NCI-H1417 (cell line): ENCODE data around the gene IRAK2.
"Not testable (repeated sequence)": the region's sequence is repeated elsewhere in the genome, so short reads cannot be mapped to it uniquely, and the experiment has no call there.

Source experiments
- DNase-seq, 3 experiments: peaks; one replicate each; lab custom pipeline; 2025; lab: John Stamatoyannopoulos, UW

The IRAK2 gene

DNA sequence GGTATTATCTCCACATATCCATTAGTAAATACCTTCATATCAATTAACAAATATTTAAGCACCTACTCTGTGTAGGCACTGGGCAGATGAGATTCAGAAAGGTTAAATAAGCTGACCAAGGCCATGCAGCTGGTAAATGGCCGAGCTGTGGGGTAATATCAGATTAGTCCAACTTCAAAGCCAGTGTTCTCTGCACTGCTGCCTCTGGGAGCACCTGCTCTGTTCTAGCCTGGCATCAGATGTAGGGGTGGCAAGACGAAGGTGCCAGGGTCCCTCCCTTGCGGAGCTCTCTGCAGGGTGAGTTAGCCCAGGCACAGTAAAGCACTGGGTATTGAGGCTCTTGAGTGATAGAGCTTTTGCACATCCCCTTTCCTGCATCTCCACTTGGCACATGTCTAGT lies 89.0 kb downstream of the IRAK2 start:
- DNase-seq = no peak

DNA sequence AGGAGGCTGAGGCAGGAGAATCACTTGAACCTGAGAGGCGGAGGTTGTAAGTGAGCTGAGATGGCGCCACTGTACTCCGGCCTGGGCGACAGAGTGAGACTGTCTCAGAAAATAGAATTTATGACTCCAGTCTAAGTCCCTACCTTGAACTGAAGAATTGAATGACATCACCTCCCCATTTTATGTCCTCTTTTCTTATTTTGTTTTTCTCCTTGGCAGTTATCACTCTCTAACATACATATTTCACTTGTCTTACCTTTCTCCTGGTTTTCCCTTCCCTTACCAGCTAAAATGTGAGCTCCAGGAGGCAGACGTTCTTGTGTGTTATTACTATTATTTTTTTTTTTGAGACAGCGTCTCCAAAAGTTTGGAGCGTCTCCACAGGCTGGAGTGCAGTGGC lies 91.1 kb downstream of the IRAK2 start:
- no peak for DNase-seq

DNA sequence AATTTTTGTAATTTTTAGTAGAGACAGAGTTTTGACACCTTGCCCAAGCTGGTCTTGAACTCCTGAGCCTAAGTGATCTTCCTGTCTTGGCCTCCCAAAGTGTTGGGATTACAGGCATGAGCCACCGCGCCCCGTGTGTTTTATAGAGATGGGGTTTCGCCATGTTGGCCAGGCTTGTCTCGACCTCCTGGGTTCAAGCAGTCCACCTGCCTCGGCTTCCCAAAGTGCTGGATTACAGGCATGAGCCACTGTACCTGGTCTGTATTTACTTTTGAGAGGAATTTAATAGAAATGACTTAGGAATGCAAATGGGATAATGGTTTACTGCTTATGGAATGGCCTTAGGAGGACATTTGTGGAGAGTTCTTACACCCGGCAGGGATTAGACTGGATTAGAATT lies 94.3 kb downstream of the IRAK2 start:
- no peak for DNase-seq

DNA sequence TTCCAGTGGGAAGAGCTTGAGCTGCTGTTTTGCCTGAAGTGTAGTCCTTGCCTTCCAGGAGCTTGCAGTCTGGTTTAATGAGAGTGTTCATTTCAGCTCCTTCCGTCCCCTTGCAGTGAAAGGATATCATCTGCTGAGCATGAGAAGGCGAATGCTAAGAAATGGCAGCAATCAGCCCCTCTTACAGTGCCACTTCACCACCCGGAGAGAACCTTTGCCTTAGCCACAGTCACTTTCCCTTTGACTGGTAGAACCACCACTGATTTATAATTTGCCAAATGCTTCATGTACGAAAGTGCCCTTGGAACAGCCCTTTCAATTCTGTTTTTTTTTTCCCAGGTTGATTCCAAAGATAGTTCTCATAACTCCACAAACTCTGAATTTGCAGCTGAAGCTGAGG lies 95.1 kb downstream of the IRAK2 start:
- DNase-seq = no peak

DNA sequence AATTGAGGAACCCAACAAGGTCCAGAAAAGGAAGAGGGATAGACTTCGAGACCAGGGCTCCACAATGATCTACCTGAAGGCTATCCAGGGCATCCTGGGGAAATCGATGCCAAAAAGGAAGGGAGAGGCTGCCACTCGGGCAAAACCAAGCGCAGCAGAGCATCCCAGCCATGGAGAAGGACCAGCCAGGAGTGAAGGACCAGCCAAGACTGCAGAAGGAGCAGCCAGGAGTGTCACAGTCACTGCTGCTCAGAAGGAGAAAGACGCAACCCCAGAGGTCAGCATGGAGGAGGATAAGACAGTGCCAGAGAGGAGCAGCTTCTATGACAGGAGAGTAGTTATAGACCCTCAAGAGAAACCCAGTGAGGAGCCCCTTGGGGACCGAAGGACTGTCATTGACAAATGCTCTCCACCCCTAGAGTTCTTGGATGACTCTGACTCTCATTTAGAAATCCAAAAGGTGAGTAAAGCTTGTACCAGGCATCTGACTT lies 95.5 kb downstream of the IRAK2 start:
- DNase-seq = no peak

DNA sequence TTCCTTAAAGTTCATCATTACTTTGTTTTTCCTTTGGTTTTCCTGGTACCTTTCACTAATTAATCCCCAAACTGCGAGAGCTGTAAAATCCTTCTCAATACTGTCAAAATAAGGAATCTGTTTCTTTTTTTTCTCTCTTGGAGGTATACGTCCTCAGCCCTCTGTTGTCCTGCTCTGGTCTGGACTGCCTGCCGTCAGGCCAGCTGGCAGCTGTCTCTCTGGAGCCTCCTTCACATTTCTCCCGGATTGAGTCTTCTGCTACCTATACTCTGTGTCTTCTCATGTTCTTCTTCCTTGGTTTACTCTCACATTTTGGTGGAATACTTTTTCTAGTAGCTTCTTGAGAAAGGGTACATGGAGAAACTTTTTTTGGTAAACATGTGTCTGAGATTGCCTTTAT lies 97.3 kb downstream of the IRAK2 start:
- no peak for DNase-seq

DNA sequence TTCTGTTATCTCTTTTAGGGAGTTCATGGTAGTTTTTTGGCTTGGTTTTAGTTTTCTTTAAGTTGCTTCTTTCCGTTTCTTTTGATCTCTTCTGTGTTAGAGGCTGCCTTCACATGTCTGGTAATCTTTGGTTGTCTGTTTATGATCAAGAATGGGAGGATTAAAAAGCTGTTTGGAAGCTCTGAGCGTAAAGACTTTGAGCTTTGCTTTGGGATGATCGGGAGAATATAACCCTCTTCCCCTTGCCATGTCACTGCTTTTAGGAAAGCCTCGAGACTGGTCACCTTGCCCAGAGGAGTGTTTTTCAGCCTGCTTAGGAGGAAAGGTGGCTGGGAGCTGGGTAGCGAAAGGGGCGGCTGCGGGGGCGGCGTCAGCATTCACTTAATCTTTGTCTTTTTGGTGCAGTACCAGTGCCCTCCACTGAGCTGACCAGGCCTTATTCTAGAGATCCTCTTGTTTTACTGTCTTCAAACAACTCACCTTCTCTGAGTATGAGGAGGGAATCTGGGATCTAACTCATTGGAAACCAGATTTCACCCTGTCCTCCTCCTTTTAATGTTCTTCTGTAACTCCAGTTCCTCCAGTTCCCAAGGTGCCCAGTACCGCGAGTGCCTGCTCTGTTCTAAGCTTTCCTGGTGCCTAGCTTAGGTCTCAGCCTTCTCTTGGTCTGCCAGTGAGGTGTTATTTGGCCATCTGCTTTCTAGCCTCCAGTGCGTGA lies 99.1 kb downstream of the IRAK2 start:
- DNase-seq = no peak

DNA sequence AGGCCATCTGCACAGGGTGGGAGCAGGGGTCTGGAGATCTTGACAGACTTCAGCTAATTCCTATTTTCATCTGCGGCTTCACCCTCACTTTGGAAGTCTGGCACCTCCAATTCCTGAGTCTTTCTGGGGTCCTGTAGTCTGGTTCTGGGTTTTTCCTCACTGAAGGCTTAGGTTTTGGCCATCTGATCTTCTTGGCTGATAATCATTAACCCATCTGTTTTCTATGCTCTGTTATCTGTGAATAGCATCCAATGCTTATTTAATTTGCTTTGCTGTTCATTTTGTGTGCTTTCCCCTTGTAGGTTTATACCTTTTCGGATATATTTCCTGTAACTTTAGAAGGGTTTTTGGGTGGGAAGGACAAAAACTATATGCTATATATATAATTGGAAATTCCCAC lies 101.1 kb downstream of the IRAK2 start:
- no peak for DNase-seq

DNA sequence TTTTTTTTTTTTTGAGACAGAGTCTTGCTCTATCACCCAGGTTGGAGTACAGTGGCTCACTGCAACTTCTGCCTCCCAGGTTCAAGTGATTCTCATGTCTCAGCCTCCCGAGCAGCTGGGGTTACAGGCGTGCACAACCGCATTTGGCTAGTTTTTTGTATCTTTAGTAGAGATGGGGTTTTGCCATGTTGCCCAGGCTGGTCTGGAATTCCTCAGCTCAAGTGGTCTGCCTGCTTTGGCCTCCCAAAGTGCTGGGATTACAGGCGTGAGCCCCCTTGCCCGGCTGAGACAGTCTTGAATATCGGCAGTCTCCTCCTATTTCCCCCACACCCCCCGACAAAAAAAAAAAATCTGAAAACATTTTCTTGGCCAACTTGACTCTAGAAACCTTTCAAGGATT lies 102.2 kb downstream of the IRAK2 start:
- not testable (repeated sequence) for DNase-seq

DNA sequence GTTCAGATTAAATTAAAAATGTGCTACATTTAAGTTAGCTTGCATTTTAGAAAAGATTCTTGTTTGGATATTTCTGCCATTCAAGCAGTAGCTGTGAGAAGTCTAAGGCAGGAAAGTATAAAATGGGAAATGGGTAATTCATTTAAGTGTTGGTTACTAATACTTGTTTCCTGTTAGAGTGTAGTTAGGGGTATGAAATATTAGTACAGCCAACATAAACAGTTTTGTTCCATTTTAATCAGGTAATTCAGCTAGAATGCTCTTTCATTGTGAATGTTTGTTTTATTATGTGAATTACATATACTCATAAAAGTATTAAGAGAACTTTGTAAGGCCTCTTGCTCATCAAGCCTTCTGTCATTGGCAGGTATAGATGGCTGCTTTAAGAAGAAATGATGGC lies 103.4 kb downstream of the IRAK2 start:
- no peak for DNase-seq

DNA sequence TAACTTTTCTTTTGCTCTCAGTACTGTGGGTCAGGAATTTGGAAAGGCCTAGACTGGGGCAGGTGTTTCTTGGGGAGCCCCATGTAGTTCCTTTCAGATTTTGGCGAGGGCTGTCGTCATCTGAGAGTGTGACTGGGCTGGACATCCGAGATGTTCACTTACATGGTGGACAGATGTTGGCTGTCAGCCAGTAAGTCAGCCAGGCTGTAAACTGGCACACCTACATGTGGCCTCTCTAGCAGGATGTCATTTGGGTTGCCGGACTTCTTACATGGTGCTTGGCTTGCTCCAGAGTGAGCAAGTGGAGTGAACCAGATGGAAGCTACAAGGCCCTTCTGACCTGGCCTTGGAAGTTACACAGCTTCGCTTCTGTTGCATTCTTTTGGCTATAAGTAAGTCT lies 104.2 kb downstream of the IRAK2 start:
- DNase-seq = no peak

DNA sequence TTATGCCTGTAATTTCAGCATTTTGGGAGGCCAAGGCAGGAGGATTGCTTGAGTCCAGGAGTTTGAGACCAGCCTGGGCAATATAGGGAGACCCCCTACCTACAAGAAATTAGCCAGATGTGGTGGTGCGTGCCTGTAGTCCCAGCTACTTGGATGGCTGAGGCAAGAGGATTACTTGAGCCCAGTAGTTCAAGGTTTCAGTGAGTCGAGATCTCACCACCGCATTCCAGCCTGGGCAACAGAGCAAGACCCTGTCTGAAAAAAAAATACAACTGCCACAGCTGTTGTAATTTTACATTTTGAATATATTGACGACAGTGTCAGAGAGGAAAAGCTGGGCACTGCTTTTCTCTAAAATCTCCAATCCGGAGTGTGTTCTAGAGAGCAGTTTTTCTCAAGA lies 104.7 kb downstream of the IRAK2 start:
- DNase-seq = no peak

DNA sequence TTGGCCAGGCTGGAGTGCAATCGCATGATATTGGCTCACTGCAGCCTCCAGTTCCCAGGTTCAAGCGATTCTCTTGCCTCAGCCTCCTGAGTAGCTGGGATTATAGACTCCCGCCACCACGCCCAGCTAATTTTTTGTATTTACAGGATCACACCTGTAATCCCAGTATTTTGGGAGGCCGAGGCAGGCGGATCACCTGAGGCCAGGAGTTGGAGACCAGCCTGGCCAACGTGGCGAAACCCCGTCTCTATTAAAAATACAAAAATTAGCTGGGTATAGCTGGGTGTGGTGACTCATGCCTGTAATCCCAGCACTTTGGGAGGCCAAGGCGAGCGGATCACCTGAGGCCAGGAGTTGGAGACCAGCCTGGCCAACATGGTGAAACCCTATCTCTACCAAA lies 107.8 kb downstream of the IRAK2 start:
- not testable (repeated sequence) for DNase-seq

DNA sequence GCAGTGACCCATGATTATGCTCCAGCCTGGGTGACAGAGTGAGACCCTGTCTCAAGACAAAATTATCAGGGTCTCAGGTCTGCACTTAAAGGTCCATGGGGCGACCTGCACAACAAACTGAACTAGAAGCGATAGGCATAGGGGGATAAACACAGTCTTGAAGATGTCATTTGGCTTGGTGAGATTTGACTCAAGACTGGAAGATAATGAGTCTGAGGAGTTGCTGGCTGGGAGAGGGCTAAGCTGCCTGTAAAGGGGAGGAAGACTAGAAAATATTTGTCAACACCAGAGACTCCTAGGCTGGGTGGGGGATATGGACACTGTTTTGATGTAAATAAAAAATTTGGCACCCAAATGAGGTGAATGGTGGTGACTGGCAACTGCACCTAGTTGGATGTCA lies 108.3 kb downstream of the IRAK2 start:
- no peak for DNase-seq

DNA sequence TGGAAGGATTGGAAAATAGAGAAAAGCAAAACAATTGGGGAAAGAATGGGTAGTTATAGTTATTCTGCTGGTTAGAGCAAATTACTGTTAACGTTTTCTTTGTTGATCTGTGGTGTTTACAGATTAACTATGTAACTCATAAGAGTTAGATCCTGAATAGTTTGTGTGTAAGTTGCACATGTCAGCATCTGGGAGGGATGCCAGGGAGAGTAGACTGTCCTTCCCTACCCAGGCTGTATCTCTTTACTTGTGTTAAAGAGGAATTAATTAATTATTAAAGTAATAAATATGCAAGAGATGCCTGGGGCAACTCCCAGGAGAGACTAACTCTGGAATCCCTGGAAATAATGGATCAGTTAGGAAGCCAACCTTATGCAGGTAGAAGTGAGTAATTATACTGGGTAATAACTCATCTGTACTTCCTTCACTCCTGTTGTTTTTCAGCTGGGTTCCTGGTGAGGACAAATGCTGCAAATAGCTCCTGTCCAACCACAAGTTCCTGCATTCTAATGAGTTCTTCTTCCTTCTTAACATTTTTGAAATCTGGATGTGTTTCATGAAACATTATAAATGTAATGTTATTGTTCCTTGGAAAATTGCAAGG lies 109.1 kb downstream of the IRAK2 start:
- DNase-seq = peak in 2 of 3 experiments; percentile 11 to 51

DNA sequence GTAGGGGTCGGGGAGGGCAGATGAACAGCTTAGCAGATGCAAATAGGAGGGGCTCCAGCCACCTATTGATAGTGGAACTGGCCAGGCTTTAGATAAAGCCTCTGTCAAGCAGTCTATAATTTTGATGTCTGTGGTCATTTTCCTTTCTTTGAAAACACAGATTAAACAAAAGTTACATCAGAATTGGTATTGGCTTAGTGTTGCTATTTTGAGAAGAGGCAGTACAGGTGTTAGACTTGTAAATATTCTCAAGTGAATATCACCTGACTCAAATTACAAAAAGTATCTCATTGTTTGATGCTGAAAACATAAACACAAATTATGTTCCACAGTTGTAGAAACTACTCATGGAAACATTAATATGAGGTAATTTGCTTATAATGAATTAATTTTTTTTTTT lies 109.9 kb downstream of the IRAK2 start:
- DNase-seq = peak in 2 of 3 experiments; percentile 11 to 61

DNA sequence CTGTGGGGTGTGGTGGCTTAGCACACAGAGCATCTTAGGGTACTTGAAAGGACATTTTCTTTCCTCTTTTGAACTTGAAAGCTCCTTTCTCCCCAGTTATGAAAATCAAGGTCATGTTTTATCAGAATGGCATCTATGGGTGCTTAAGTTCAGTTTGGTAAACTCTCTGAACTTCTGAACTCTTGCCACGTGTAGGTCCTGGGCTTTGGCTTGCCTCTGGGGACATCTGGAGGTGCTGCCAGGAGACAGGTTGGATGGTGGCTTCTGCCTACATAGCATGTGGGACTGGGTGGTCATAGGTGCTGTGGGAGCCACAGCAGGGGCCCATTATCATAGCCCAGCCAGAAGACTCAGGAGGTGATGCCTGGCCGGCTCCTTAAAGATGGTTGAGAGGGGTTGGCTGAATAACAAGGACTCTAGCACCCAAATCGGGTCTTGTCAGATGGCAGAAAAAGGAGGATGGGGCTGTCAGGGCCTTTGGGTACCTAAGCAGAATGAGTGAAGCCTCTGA lies 112.5 kb downstream of the IRAK2 start:
- no peak for DNase-seq

DNA sequence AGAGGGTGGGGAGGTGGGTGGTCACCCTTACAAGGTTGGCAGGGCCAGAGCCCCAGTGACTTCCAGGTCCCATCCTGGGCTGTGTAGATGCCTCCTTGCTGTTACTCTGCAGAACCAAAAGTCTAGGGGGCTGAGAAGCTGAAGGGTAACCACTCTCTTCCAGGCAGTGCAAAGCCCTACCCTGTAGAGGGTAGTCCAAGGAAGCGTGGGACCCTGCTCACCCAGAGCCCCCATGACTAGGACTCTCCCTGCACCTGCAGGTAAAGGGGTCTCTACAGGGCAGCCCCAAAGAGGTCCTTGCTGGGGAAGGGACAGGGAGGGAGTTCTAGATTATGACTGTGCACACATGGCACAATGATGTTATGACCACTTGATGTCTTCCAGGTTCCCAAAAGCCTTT lies 113.8 kb downstream of the IRAK2 start:
- DNase-seq = no peak

DNA sequence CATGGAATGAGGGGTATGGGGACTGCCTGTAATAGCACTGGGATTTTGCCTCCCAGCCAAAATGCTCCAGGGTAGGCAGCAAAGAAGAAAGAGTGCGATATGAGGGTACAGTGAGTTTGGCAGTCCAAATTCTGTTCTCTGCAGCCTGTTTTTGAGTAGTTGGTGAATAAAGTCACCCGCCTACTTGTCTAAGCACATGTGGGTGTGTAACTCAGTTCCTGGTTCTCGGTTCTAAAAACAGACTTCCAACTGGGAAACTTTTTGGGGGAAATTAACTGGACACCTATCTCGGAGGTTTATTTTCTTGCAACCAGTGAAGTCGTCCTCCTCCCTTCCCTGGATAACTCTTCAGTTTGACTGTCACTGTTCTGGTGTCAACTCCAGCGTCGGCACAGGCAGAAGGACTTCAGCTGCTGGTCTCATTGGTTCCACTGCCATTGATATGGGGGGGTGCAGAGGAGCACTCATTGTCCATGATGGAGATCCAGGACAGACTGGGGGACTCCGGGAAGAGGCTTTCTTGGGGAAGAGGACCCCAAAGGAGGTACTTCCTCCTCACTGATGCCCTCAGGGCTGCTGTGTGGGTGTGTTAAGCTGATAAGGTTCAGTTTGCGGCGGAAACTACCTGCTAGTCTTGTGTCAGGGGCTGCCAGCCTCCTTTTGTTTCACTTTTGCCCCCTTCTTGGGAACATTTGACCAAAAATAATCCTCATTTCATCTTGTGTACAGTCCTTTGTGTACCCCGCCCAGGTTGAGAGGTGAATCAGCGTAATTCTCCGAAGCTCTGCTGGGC lies 114.9 kb downstream of the IRAK2 start:
- DNase-seq = no peak

DNA sequence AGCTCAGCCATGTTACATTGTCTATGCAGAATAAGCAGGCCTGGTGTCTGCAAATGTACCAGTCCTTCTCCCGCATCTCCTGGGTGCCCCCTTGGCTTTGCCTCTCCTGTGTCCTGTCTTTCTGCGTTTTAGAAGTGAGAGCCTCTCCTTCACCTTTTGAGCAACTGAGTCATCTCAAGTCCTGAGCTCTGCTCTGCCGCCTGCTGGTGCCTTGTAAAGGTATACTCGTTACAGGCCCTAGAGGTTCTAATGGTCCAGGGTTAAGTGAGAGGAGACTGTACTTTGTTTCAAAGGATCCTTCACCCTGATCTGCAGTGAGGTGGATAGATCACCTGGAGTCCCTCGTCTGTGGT lies 115.4 kb downstream of the IRAK2 start:
- DNase-seq = no peak

DNA sequence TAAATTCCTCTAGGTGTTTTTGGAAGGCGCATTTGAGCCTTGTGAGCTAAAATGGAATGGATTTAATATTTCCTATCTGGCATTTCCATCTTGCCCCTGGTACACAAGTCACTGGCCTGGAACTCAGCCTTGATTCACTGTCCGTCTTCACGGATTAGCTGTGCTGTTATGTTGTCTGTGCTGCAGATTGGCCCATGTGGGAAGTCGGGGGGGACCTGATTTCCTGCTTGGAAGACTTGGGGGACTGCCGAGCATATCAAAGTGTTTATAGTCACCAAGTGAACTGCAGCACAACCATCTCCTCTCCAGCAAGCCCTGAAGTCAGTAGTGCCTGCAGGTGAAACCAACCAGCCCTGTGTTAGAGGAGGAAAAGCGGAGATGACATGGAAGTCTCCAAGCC lies 115.9 kb downstream of the IRAK2 start:
- no peak for DNase-seq

DNA sequence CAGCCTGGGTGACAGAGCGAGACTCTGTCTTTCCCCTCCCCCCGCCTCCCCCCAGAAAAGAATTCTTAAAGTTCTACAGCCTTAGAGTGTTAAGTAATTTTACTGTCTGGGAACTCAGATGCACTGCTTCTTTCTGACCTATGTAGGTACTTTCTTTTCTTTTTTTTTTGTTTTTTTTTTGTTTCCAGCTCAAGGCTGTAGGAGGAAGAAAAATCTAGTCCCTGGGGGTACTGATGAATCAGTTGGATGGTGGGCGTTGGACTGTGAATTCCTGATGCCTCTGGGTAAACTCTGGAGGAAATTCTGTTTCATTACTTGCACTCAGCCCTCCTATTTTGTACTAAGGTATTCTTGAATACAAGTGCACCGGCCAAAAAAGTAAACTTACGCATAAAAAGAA lies 117.2 kb downstream of the IRAK2 start:
- no peak for DNase-seq

DNA sequence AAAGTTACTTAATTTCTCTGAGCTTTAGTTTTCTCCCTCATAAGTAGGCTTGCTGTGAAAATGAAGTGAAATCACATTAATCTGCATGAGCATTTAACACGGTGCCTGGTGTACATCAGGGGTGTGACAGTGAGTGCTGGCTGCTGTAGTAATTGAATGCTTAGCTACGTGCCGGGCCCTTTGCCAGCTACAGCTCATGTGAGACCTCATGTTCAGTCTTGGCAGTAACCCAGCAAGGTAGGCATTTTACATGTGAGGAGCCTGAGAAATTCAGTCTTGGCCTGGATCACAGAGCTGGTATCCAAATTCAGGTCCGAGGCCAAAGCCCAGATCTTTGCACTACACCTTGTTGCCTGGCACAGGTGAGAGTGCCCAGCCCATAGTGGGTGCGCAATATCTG lies 118.9 kb downstream of the IRAK2 start:
- DNase-seq = no peak
